GM15510 (cell line): ENCODE results near the gene PDILT.

Experiments used
- POLR2A ChIP-seq: IDR thresholded peaks from 3 replicates; pipeline ENCODE4 v1.6.1; 2011; ENCODE audit warnings: borderline replicate concordance; ENCODE audit not compliant: insufficient read length; ENCODE audit errors: extremely low read depth

PDILT gene

GRCh38 chr16:20363191-20363590 lies 41.3 kb downstream of the PDILT start:
- no peak for TF ChIP-seq POLR2A

- TF ChIP-seq POLR2A = no peak
These were observed 44.5 kb downstream of the PDILT start for GRCh38 chr16:20359997-20360396.

DNA sequence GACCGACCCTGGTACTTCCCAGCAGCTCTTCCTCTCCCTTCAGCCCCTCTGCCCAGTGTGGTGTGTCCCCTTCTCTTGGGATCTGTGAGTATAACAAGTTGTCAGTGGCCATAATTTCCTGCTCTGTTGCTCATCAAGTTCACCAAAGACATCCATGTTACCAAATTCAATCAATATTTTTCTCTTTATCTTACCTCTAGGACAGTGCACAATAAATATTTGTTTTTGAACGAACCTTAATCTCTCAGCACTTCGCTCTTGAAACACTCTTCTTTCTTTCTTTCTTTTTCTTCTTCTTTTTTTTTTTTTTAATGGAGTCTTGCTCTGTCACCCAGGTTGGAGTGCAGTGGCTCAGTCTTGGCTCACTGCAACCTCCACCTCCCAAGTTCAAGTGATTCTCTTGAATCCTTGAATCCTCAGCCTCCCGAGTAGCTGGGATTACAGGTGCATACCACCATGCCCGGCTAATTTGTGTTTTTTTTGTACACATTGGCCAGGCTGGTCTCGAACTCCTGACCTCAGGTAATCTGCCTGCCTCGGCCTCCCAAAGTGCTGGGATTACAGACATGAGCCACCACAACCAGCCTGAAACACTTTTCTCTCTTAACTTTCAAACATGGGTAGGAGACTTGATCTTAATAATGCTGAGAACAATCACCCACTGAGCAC lies 49.3 kb downstream of the PDILT start:
- TF ChIP-seq POLR2A = no peak

DNA sequence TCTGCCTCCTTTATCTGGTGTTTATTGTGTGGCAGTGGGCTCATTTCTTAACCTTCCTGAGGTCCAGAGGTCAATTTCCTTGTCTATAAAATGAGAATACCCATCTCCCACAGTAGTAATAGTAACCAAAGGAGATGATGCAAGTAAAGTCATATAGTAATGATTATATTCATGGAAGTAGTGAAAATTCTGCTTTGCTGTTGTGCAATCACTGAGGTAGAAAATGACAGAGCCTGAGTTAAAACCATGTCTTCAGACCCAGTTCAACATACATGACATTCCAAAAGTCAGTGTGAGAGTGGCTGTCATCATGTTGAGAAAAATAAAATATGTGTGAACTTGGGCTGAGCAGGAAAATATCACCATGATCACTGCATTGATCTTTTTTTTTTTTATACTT lies 51.2 kb downstream of the PDILT start:
- TF ChIP-seq POLR2A = no peak

DNA sequence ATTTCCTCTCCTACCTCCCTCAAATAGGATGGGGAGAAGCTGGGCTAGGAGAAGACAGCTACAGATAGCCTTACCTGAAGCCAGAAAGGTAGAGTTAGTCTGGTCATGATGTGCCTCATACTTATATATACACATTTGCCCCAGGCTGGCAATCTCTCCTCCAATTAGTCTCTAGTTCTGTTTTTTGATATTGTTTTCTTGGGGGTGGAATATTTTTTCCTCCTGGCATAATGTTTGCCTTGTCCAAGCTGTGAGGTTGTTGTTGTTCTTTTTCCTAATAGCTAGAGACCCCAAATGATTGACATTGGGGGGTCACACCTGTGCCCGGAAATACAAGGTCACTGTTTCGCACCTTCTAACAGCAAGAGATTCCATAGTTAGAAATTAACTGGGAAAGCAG lies 51.9 kb downstream of the PDILT start, which contains the start of gene UMOD:
UMOD (minus strand) TSS at position 101 of the 400 bp plus-strand sequence. CDS start 1,978 bp downstream, outside the sequence.
- no peak for TF ChIP-seq POLR2A

DNA sequence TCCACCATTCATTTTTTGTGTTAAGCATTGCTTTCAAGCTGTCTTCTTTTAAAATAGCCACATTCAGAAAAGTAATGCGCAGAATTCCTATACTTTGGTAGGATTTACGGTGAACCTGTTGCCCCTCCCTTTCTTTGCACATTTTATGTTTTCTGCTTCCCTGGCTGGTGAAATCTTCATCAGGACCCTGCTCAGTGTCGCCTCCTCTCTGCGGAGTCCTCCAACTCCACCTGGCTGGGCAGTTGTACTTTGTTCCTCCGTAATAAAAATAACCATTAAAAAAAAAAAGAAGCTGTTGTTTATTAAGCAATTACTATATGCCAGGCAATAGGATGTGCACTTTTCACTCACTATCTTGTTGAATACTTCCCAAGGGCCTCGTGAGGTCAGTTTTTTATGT lies 54.9 kb downstream of the PDILT start:
- TF ChIP-seq POLR2A = no peak

DNA sequence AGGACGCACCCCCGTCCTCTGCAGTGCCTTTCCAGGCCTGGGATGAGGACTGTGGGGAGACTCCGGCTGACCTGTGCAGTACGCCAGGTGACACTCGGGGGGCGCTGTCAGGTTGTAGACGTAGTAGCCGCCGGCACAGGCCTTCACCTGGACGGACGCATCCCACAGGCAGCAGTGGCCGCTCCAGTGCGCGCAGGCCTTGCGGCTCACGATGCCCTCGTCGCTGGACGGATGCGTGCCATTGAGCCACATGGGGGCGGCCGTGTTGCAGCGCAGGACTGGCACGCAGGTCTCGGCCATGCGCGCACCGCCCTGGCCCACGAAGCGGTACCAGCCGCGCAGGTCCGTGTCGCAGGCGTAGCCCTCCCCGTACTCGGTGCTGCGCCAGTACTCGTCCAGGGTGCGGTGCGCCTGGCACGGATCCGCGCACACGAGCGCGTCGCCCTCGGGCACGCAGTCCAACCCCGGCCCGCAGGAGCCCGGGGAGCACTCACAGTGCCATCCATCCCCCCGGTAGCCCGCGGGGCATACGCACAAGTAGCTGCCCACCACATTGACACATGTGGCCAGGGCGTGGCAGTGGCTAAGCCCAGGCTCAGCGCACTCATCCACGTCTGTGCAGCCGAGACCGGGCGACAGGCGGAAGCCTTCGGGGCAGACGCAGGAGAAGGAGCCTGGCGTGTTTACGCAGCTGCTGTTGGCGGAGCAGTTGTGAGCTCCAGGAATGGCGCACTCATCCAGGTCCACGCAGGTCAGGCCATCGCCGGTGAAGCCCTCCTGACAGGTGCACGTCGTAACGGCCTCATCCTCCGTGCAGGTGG lies 56.0 kb downstream of the PDILT start:
- no peak for TF ChIP-seq POLR2A

DNA sequence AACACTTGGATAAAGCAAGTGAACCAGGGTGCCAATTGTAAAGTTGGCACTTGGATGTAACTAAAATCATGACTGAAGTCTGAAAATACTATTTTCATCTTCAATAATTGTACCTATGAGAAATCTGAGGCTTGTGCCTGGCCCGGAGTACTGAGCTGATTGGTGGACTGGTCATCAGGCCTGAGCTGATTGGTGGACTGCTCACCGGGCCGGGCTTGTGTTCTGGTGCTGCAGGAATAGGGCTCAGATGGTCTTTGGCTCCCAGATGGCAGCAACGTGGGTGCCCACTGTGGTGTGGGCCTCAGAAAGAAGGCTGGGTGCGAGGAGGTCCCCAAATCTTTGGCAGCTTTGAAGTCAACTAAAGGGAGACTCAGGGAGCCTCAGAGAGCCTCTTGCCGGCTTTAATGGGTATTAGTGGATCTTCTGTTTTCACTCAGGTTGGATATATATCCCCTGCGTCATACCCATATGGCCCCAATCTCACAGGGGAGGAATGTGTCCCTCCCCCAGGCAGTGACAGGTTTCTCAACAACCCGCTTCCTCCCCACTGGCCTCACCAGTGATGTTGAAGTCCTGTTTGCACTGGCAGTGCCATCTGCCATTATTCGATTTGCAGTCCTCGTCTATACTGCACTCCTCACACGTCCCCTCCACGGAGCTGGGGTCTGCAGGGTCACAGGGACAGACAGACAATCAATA lies 56.7 kb downstream of the PDILT start:
- no peak for TF ChIP-seq POLR2A

DNA sequence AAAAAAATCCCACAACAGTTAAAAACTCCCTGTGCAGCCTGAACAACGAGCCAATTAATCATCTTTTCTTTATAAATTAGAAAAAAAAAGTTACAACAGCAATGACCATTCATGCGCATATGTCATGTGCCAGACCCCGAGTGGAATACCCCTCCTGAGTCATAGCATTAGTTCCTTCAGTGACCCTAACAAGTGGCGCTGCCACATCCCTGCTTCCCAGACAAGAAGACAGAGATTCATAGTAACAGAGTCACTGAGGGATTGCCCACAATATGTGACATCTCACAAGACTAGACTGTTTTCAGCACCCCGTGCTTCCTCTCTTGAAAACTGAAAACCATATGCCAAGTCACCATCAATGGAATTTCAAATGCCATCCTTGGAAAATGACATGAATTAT lies 59.9 kb downstream of the PDILT start:
- no peak for TF ChIP-seq POLR2A

DNA sequence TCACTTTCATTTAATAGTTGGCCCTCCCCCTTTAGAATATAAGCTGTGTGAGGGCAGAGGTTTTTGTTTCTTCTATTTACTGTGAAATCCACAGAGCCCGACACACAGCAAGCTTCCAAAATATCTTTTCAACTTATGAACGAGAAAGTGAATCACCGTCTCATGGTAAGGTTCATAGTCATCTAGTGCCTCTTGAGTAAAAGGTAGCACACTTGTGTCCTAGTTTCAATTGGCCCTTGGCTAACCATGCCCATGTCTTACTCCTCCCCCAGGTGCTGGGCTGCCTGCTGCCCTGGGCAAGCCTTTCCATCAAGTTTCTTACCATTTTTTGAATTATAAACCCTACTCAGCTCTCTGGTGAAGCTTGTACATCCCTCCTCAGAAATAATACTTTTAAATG lies 64.8 kb downstream of the PDILT start:
- TF ChIP-seq POLR2A = no peak

GRCh38 chr16:20336955-20337354 lies 67.6 kb downstream of the PDILT start:
- TF ChIP-seq POLR2A = no peak

DNA sequence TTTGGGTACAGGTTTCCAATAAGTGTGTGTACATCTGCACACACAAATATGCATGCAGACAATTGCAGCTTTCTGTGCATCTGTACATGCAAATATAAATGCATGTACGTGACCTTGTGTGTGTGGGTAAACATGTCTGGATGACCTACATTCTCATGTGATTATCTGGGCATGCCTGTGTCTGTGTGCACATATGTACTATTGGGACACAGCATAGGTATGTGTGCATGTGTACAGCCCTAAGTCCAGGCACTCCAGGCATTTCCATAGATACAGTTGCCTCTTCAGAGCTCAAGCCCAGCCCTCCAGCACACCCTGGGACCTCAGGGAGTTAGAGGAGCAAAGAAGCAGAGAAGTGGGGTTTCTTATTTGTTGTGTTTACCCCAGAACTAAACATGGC lies 70.1 kb downstream of the PDILT start:
- no peak for TF ChIP-seq POLR2A

DNA sequence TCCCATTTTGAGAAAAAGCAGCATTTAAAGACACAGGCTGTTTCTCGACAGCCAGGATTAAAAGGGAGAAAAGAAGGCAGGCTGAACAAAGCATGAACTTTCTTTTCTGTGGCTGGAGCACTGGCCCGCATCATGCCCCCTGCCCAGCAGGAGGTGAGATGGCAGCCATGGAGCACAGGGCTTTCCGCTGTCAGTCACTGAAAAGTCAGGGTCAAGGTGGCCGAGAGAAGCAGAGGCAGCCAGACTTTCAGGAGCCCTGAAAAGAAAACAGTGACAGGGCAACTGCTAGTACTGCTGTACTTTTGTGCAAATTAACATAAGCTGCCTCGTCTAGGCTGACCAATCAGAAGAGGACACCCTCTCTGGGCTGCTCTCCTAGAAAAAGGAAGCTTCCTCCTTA lies 71.4 kb downstream of the PDILT start:
- TF ChIP-seq POLR2A = no peak

GRCh38 chr16:20332411-20332810 lies 72.1 kb downstream of the PDILT start:
- no peak for TF ChIP-seq POLR2A

GRCh38 chr16:20331635-20332034 lies 72.9 kb downstream of the PDILT start:
- TF ChIP-seq POLR2A = no peak
